ENCODE measurements around the gene ADTRP. TPM values are rescaled to one million over a fixed set of nuclear protein-coding genes. Genes with fewer than 3 reads are reported as not detected.

The ADTRP gene
- total RNA-seq, 3 donors from 2014 or later, result 68.5 to 239 (median 91.9) TPM

DNA sequence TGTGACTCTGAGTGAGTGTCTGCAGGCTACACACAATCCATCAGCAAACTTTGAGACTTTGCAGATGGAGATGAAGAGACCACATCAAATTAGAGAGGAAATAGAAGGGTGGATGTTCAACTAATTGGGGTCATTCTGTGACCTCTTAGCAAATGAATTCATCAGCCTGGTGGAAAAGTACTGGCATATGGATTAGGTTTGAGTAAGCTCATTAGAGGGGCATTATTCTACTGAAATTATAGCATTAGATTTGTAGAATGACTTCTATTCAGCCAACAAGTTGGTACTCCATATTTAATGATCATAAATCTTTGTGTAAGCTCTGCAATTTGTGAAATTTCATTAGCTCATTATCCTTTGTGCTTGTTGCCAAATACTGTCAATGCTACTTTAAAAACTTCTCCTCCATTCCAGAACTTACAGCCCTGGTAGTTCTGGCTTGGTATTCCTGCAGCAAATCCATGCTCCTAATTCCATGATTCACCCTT is 63.8 kb downstream of the ADTRP start:
- H3K4me1 ChIP-seq (ENCODE audit: low read depth), result no peaks in the 10 kb centered on the region
- no peak for ATAC-seq
- no peaks in the 10 kb centered on the region for H3K36me3 ChIP-seq (ENCODE audit: low read depth)
- no peak for DNase-seq
- intact Hi-C loops (cut with DNase I, micrococcal nuclease), result no loop called here
- H3K9me3 ChIP-seq, result no peaks in the 10 kb centered on the region
- TF ChIP-seq, protein P1, sequence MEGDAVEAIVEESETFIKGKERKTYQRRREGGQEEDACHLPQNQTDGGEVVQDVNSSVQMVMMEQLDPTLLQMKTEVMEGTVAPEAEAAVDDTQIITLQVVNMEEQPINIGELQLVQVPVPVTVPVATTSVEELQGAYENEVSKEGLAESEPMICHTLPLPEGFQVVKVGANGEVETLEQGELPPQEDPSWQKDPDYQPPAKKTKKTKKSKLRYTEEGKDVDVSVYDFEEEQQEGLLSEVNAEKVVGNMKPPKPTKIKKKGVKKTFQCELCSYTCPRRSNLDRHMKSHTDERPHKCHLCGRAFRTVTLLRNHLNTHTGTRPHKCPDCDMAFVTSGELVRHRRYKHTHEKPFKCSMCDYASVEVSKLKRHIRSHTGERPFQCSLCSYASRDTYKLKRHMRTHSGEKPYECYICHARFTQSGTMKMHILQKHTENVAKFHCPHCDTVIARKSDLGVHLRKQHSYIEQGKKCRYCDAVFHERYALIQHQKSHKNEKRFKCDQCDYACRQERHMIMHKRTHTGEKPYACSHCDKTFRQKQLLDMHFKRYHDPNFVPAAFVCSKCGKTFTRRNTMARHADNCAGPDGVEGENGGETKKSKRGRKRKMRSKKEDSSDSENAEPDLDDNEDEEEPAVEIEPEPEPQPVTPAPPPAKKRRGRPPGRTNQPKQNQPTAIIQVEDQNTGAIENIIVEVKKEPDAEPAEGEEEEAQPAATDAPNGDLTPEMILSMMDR (IDR thresholded peaks at IDR 0.05), result no peak
- no peak overlapping the region for H3K4me3 ChIP-seq

- Histone ChIP-seq H3K4me1 (ENCODE audit: low read depth) (no peaks in the 10 kb centered on the region), H3K36me3 (ENCODE audit: low read depth) (no peaks in the 10 kb centered on the region), H3K9me3 (no peaks in the 10 kb centered on the region), H3K4me3 (no peak overlapping the region)
- ATAC-seq, result peak; percentile 54
- TF ChIP-seq, protein P1 (IDR thresholded peaks at IDR 0.05), result no peak
- intact Hi-C loops (cut with DNase I, micrococcal nuclease), result no loop called here
- DNase-seq, result no peak
Observed at GRCh38 chr6:11714116-11714797, 64.3 kb downstream of the ADTRP start.

DNA sequence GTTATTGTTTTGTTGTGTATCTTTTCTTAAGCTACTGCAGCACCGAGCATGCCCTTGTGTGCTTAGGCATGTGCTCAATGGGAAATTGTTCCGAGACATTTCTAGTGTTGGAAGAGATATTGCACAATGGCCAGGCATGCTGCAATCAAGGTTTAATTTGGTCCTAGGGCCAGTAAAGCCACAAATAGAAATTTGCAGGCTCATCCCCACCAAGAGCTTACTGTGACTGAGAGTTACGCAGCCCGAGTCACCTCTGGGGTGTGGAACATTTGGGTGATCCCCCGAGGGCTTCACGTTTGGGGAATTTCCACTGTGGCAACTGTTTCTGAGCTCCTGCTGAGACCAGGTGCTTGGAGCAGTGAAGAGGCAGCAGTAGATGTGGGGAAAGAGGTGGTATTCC is 65.8 kb downstream of the ADTRP start:
- DNase-seq, result no peak
- H3K4me3 ChIP-seq, result no peak overlapping the region
- peak; percentile 6 for ATAC-seq
- H3K36me3 ChIP-seq (ENCODE audit: low read depth), result no peaks in the 10 kb centered on the region
- intact Hi-C loops (cut with DNase I, micrococcal nuclease), result no loop called here
- no peaks in the 10 kb centered on the region for H3K9me3 ChIP-seq
- no peaks in the 10 kb centered on the region for H3K4me1 ChIP-seq (ENCODE audit: low read depth)
- TF ChIP-seq, protein P1 (IDR thresholded peaks at IDR 0.05), result no peak

- H3K4me1 ChIP-seq (ENCODE audit: low read depth), result no peaks in the 10 kb centered on the region
- H3K9me3 ChIP-seq, result no peaks in the 10 kb centered on the region
- peak; percentile 12 for ATAC-seq
- H3K36me3 ChIP-seq (ENCODE audit: low read depth), result no peaks in the 10 kb centered on the region
- DNase-seq, result no peak
- no peak overlapping the region for H3K4me3 ChIP-seq
- TF ChIP-seq, protein P1 (IDR thresholded peaks at IDR 0.05), result no peak
- intact Hi-C loops (cut with DNase I, micrococcal nuclease), result no loop called here
Observed at GRCh38 chr6:11711984-11712711, 66.5 kb downstream of the ADTRP start.

DNA sequence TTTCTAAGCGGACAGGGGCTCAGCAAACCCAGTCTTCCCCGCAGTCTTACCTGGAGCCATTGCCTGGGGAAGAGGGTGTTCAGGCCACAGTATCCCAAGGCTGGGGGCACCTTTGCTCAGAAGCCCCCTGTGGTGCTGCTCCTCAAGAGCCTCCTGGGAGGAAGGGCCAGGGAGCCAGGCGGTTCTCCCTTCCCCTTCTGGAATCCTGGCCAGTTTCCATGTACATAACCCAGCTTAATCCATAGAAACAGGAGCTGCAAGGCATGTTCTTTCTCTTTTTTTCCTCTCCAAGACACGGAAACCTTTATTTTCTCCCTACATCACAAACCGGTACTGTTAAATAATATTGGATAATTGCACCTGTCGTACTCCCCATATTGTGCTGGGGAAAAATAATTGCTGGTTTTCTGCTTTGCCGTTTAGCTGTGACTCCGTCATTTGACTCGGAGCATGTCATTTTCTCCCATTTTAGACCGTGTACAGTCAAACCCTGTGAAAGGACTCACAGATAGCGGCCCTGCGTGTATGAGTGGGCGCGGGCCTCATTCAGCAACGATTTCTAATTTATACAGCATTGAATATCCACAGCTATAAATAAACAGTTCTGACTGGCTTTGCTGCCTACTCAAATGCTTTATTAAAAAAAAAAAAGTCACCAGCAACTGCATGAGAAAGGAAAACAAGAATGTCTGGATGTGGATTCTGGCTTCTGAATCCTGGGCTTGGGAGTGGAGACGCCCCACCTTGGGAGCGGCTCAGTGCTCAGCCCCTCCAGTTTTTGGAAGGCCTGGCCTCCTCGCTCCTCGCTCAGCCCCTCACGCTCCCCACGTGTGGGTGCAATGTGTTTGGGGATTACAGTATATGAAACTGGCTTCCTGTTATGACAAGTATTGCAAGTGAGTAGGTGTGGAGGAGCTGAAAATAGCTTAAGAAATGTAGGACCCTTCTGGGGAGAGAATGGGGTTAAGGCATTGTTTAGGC is 67.3 kb downstream of the ADTRP start:
- no peak overlapping the region for H3K4me3 ChIP-seq
- TF ChIP-seq, protein P1 (IDR thresholded peaks at IDR 0.05), result no peak
- H3K4me1 ChIP-seq (ENCODE audit: low read depth), result no peaks in the 10 kb centered on the region
- no peaks in the 10 kb centered on the region for H3K36me3 ChIP-seq (ENCODE audit: low read depth)
- DNase-seq, result no peak
- intact Hi-C loops (cut with DNase I, micrococcal nuclease), result no loop called here
- peak; percentile 22 for ATAC-seq
- H3K9me3 ChIP-seq, result no peaks in the 10 kb centered on the region
